Measurements from ENCODE around the gene NXPH1. TPM values are rescaled to one million over a fixed set of nuclear protein-coding genes. Genes with fewer than 3 reads are reported as not detected.

NXPH1 gene
- total RNA-seq, 1 donor from 2014 or later, result not detected

GRCh38 chr7:8430643-8431042, 2.8 kb upstream of the NXPH1 start:
- Histone ChIP-seq H3K4me1 (no peaks in the 10 kb centered on the region), H3K27ac (no peak overlapping the region), H3K9me3 (no peaks in the 10 kb centered on the region), H3K4me3 (no peak overlapping the region), H3K36me3 (no peaks in the 10 kb centered on the region), H3K27me3 (peaks cover 48% of the 10 kb centered on the region)
- DNase-seq, result no peak
- no peak for ATAC-seq
- TF ChIP-seq CTCF (IDR thresholded peaks at IDR 0.05), result no peak
- intact Hi-C loops (cut with DNase I), result no loop called here

GRCh38 chr7:8434290-8435002, 1.0 kb downstream of the NXPH1 start:
- H3K27ac ChIP-seq, result no peak overlapping the region
- H3K4me3 ChIP-seq, result no peak overlapping the region
- no peak for DNase-seq
- H3K9me3 ChIP-seq, result no peaks in the 10 kb centered on the region
- no peak for TF ChIP-seq CTCF (IDR thresholded peaks at IDR 0.05)
- no peaks in the 10 kb centered on the region for H3K36me3 ChIP-seq
- no peaks in the 10 kb centered on the region for H3K4me1 ChIP-seq
- peaks cover 86% of the 10 kb centered on the region for H3K27me3 ChIP-seq
- ATAC-seq, result peak; percentile 18
- intact Hi-C loops (cut with DNase I), result no loop called here

GRCh38 chr7:8435095-8435494, 1.7 kb downstream of the NXPH1 start:
- no peak for TF ChIP-seq CTCF (IDR thresholded peaks at IDR 0.05)
- H3K9me3 ChIP-seq, result no peaks in the 10 kb centered on the region
- ATAC-seq, result no peak
- no peak overlapping the region for H3K4me3 ChIP-seq
- H3K27ac ChIP-seq, result no peak overlapping the region
- peaks cover 93% of the 10 kb centered on the region for H3K27me3 ChIP-seq
- intact Hi-C loops (cut with DNase I), result no loop called here
- no peaks in the 10 kb centered on the region for H3K36me3 ChIP-seq
- H3K4me1 ChIP-seq, result no peaks in the 10 kb centered on the region
- DNase-seq, result no peak

- no peak for TF ChIP-seq CTCF (IDR thresholded peaks at IDR 0.05)
These were observed 2.5 kb downstream of the NXPH1 start for GRCh38 chr7:8435590-8436545.

GRCh38 chr7:8436965-8437364, 3.6 kb downstream of the NXPH1 start:
- intact Hi-C loops (cut with DNase I), result no loop called here
- no peaks in the 10 kb centered on the region for H3K9me3 ChIP-seq
- no peak overlapping the region for H3K27ac ChIP-seq
- no peaks in the 10 kb centered on the region for H3K4me1 ChIP-seq
- peak; percentile 73 for ATAC-seq
- peaks cover 100% of the 10 kb centered on the region for H3K27me3 ChIP-seq
- peak; percentile 55 for TF ChIP-seq CTCF (IDR thresholded peaks at IDR 0.05)
- no peaks in the 10 kb centered on the region for H3K36me3 ChIP-seq
- no peak overlapping the region for H3K4me3 ChIP-seq
- peak; percentile 76 for DNase-seq

More at GRCh38 chr7:8435590-8436545, 2.5 kb downstream of the NXPH1 start:
- DNase-seq (no peak), ATAC-seq (no peak)
- Histone ChIP-seq H3K27ac (no peak overlapping the region), H3K4me3 (no peak overlapping the region), H3K9me3 (no peaks in the 10 kb centered on the region), H3K36me3 (no peaks in the 10 kb centered on the region), H3K27me3 (peaks cover 97% of the 10 kb centered on the region), H3K4me1 (no peaks in the 10 kb centered on the region)
- intact Hi-C loops (cut with DNase I), result no loop called here
